ENCODE measurements around the gene GTF3C1. TPM values are rescaled to one million over a fixed set of nuclear protein-coding genes. Genes with fewer than 3 reads are reported as not detected.

GTF3C1 gene
- total and polyA plus RNA-seq, 10 donors = 28.8 to 68.6 (median 57.1) TPM

DNA sequence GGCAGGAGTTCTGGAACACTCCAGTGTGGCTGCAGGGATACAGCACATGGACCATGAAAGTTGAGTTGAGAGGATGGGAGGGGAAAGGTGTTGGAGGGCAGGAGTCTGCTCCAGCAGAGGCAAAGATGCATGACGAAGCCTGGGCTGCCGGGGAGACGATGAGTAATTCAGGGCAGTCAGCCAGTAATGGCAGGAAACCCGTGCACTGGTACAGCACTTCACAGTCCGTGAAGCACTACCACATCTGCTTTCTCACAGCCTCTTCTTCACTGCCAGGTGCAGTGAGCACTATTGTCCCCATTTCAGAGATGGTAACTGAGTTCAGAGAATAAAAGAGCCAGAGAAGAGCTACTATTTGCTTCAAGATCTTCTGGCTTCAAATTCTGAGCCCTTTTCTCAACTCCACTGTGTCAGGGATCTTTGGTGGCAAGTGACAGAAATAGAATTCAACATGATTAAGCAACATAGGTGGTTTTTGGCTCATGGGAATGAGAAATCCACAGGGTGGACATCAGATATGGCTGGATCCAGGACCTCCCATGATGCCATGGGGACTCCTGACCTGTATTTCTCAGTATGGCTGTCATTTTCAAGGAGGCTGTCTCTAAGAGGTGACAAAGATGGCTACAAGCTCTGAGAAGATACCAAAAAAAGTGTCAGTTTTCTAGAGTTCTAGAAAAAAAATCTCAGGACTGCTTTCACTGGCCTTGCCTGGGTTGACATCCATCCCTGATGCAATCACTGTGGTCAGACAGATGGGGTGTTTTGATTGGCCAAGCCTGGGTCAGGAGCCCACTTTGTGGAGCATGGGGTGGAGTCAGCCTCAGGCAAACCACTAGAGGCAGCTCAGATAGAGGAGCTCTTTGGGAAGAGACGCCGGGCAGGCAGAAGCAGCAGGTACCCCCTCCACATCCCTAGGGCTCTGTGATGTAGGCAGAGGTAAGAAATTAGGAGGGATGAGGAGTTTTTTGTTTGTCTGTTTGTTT lies 123.0 kb downstream of the GTF3C1 start:
- peak; percentile 89 for DNase-seq
- Histone ChIP-seq H3K27me3 (replicated peaks in 1 of 7) (peaks cover 0 to 22% (median 0%) of the 10 kb centered on the region in 7 donors), H3K9me3 (peaks cover 8 to 21% (median 20%) of the 10 kb centered on the region in 8 donors), H3K4me1 (peaks cover 3 to 77% (median 44%) of the 10 kb centered on the region in 6 donors), H3K27ac (peak overlapping the region in 4 of 8 donors; percentile 29 to 64 (median 42)), H3K4me3 (no peak overlapping the region), H3K36me3 (peaks cover 0 to 20% (median 0%) of the 10 kb centered on the region in 6 donors)
- WGBS, 5 donors = 20 to 27% (median 25%) methylated on average over 7 of the region's 7 CpGs
- intact Hi-C loops (cut with DNase I; ENCODE audit: low total_unique reads) = no loop called here
- TF ChIP-seq, protein P1, sequence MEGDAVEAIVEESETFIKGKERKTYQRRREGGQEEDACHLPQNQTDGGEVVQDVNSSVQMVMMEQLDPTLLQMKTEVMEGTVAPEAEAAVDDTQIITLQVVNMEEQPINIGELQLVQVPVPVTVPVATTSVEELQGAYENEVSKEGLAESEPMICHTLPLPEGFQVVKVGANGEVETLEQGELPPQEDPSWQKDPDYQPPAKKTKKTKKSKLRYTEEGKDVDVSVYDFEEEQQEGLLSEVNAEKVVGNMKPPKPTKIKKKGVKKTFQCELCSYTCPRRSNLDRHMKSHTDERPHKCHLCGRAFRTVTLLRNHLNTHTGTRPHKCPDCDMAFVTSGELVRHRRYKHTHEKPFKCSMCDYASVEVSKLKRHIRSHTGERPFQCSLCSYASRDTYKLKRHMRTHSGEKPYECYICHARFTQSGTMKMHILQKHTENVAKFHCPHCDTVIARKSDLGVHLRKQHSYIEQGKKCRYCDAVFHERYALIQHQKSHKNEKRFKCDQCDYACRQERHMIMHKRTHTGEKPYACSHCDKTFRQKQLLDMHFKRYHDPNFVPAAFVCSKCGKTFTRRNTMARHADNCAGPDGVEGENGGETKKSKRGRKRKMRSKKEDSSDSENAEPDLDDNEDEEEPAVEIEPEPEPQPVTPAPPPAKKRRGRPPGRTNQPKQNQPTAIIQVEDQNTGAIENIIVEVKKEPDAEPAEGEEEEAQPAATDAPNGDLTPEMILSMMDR (IDR thresholded peaks at IDR 0.05 in 8 of 11, conservative IDR thresholded peaks at IDR 0.05 in 3 of 11) = no peak
- TF ChIP-seq POLR2A (IDR thresholded peaks at IDR 0.05) (no peak), POLR2AphosphoS5 (IDR thresholded peaks at IDR 0.05) (peak in 2 of 3 donors; percentile 67 to 77)

DNA sequence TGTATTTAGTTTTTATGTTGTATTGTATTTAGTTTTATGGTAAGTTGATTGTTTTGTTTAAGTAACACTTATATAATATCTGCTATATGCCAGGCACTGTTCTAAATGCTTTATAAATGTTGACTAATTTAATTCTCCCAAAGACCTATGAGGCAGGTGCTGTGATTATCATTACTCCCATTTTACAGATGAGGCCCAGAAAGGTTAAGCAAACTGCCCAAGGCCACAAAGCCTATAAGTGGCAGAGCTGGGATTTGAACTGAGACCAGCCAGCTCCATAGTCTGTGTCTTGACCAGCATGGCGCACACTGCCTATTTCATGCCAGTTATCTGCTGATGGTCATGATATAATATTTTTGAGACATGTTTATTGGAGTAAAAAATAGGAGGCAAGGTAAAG lies 123.8 kb downstream of the GTF3C1 start:
- 82 to 93% (median 83%) methylated on average over 1 of the region's 1 CpG for WGBS, 5 donors
- peaks cover 8 to 29% (median 28%) of the 10 kb centered on the region in 8 donors for H3K9me3 ChIP-seq
- peaks cover 3 to 70% (median 40%) of the 10 kb centered on the region in 6 donors for H3K4me1 ChIP-seq
- peak overlapping the region in 3 of 8 donors; percentile 39 to 64 (median 46) for H3K27ac ChIP-seq
- peaks cover 0 to 13% (median 0%) of the 10 kb centered on the region in 6 donors for H3K36me3 ChIP-seq
- peaks cover 0 to 22% (median 0%) of the 10 kb centered on the region in 7 donors for H3K27me3 ChIP-seq (replicated peaks in 1 of 7)
- TF ChIP-seq, protein P1 (IDR thresholded peaks at IDR 0.05 in 8 of 11, conservative IDR thresholded peaks at IDR 0.05 in 3 of 11) = no peak
- intact Hi-C loops (cut with DNase I; ENCODE audit: low total_unique reads) = no loop called here
- peak; percentile 27 for DNase-seq
- H3K4me3 ChIP-seq = no peak overlapping the region

DNA sequence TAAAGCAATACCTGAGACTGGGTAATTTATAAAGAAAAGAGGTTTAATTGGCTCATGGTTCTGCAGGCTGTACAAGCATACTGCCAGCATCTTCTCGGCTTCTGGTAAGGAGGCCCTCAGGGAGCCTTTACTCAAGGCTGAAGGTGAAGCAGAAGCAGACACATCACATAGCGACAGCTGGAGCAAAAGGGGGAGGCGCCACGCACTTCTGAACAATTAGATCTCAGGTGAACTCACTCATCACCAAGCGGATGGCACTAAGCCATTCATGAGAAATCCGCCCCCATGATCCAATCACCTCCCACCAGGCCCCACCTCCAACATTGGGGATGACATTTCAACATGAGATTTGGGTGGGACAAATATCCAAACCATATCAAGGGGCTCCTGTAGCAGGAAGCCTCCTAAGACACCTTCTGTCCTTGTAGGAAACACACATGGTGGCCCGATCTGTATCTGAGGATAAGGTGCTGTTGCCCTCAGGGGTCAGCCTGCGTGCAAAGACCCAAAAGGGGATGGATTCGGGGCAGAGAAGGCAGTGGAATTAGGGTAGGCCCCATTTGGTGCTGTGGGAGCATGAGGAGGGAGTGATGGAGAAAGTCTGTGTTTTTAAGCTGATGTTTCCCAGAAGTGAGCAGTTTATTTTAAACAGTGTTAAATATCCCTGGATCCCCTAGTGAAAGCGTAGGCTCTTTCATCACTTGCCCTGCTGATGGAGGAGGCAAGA lies 124.8 kb downstream of the GTF3C1 start:
- TF ChIP-seq, protein P1 (IDR thresholded peaks at IDR 0.05 in 8 of 11, conservative IDR thresholded peaks at IDR 0.05 in 3 of 11) = no peak
- no peak for TF ChIP-seq POLR2A (IDR thresholded peaks at IDR 0.05)
- TF ChIP-seq POLR2AphosphoS5 (IDR thresholded peaks at IDR 0.05) = no peak
- H3K27ac ChIP-seq = no peak overlapping the region
- peaks cover 0 to 15% (median 0%) of the 10 kb centered on the region in 7 donors for H3K27me3 ChIP-seq (replicated peaks in 1 of 7)
- peak; percentile 40 for DNase-seq
- no peak overlapping the region for H3K4me3 ChIP-seq
- peaks cover 3 to 60% (median 29%) of the 10 kb centered on the region in 6 donors for H3K4me1 ChIP-seq
- H3K36me3 ChIP-seq = peaks cover 0 to 12% (median 0%) of the 10 kb centered on the region in 6 donors
- H3K9me3 ChIP-seq = peaks cover 8 to 34% (median 30%) of the 10 kb centered on the region in 8 donors
- 93 to 96% (median 94%) methylated on average over 10 of the region's 10 CpGs for WGBS, 5 donors
- intact Hi-C loops (cut with DNase I; ENCODE audit: low total_unique reads) = no loop called here
